Stimulated activated CD8-positive, alpha-beta memory T cell treated with anti-CD3 and anti-CD28 coated beads, Interleukin-15, amount 100 ng/mL, for 24 hours (primary cell): ENCODE data around the gene DNAJC22.
"Not testable (repeated sequence)": the region's sequence is repeated elsewhere in the genome, so short reads cannot be mapped to it uniquely, and the experiment has no call there.

Source experiments
- DNase-seq: peaks from one replicate; pipeline ENCODE4 v3.0.0-alpha.2; 2020; ENCODE audit warnings: low read depth

Gene DNAJC22

GRCh38 chr12:49346659-49347310 is at the start of gene DNAJC22:
Gene DNAJC22, plus strand, starts transcription at chr12:49346888. Its CDS starts 1,985 bp downstream, at chr12:49348873.
- DNase-seq: no peak

GRCh38 chr12:49297695-49298060 is 49.0 kb upstream of the DNAJC22 start:
- DNase-seq: no peak

GRCh38 chr12:49298160-49298559 is 48.5 kb upstream of the DNAJC22 start:
- DNase-seq: no peak

- no peak for DNase-seq
Observed at GRCh38 chr12:49301760-49302159, 44.9 kb upstream of the DNAJC22 start.

- no peak for DNase-seq
Observed at GRCh38 chr12:49304161-49304560, 42.5 kb upstream of the DNAJC22 start.

- DNase-seq: no peak
Observed at GRCh38 chr12:49305762-49306510, 40.8 kb upstream of the DNAJC22 start.

- DNase-seq: no peak
Observed at GRCh38 chr12:49309386-49309785, 37.3 kb upstream of the DNAJC22 start.

- not testable (repeated sequence) for DNase-seq
Observed at GRCh38 chr12:49310451-49311000, 36.2 kb upstream of the DNAJC22 start.

GRCh38 chr12:49314811-49315210 is 31.9 kb upstream of the DNAJC22 start:
- no peak for DNase-seq

GRCh38 chr12:49317118-49317517 is 29.6 kb upstream of the DNAJC22 start:
- DNase-seq: not testable (repeated sequence)

GRCh38 chr12:49320411-49321103 is 26.1 kb upstream of the DNAJC22 start:
- DNase-seq: not testable (repeated sequence)

- DNase-seq: no peak
Observed at GRCh38 chr12:49322367-49322707, 24.4 kb upstream of the DNAJC22 start.

GRCh38 chr12:49322708-49323523 is 23.8 kb upstream of the DNAJC22 start, which contains the start of gene TROAP:
Gene TROAP, plus strand, starts transcription at chr12:49323255. Its CDS starts 354 bp downstream, at chr12:49323609.
- peak; percentile 80 for DNase-seq

GRCh38 chr12:49323524-49324097 is 23.1 kb upstream of the DNAJC22 start:
- DNase-seq: no peak

GRCh38 chr12:49325606-49326005 is 21.1 kb upstream of the DNAJC22 start:
- no peak for DNase-seq

- DNase-seq: no peak
Observed at GRCh38 chr12:49327368-49327767, 19.3 kb upstream of the DNAJC22 start.

- no peak for DNase-seq
Observed at GRCh38 chr12:49327887-49328286, 18.8 kb upstream of the DNAJC22 start.

GRCh38 chr12:49328816-49329215 is 17.9 kb upstream of the DNAJC22 start:
- DNase-seq: no peak

- no peak for DNase-seq
Observed at GRCh38 chr12:49330032-49330619, 16.6 kb upstream of the DNAJC22 start.

- DNase-seq: no peak
Observed at GRCh38 chr12:49330631-49331379, 15.9 kb upstream of the DNAJC22 start.
